HG02981 (cell line): ENCODE results near the gene VWA5B2.
"Not testable (repeated sequence)": the region's sequence is repeated elsewhere in the genome, so short reads cannot be mapped to it uniquely, and the experiment has no call there.

Experiments used
- ATAC-seq: cut with Tn5 transposase; IDR thresholded peaks from one replicate; pipeline ENCODE4 v1.9.1; 2021; ENCODE audit warnings: mild to moderate bottlenecking, moderate library complexity; ENCODE audit not compliant: unreplicated experiment

Gene VWA5B2

GRCh38 chr3:184241141-184241446, 11.7 kb downstream of the VWA5B2 start:
- no peak for ATAC-seq

- no peak for ATAC-seq
These were observed 12.3 kb downstream of the VWA5B2 start for GRCh38 chr3:184241447-184242296.

- ATAC-seq: no peak
These were observed 12.9 kb downstream of the VWA5B2 start for GRCh38 chr3:184242297-184242685.

GRCh38 chr3:184248454-184249411, 19.3 kb downstream of the VWA5B2 start, which contains the start of gene ALG3:
ALG3 (minus strand) TSS chr3:184248962; CDS start chr3:184248940, 22 bp downstream.
- ATAC-seq: peak; percentile 45

DNA sequence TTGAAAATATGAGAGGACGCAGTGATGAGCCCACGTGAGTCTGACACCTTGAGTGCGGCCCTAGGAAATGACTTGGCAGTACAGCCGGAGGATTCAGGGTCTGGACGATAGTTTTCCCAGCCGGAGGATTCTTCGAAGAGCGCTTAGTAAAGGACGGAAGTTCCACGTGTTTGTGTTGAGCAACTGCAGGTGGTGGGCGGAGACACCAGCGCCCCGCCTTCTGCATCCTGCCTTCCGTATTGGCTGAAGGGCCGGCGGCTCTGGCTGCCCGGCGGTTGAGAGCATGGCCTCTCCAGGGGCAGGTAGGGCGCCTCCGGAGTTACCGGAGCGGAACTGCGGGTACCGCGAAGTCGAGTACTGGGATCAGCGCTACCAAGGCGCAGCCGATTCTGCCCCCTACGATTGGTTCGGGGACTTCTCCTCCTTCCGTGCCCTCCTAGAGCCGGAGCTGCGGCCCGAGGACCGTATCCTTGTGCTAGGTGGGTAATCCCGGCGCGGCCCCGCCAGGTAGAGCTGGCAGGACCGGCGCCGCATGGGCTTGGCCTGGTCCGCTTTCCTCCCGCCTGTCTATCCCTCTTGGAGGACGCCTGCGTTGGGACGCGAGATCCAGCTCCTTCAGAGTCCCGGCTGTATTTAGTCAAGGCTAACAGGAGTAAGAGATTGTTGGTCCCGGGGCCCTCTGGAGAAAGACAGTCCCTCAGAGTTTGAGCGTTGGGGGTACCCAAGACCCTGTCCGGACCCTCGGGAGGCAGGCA, 20.2 kb downstream of the VWA5B2 start, which contains the start of gene EEF1AKMT4:
TSS of gene EEF1AKMT4 (plus strand) at position 261 of the 755 bp plus-strand sequence. CDS start at position 284, 23 bp downstream.
- peak; percentile 90 for ATAC-seq

DNA sequence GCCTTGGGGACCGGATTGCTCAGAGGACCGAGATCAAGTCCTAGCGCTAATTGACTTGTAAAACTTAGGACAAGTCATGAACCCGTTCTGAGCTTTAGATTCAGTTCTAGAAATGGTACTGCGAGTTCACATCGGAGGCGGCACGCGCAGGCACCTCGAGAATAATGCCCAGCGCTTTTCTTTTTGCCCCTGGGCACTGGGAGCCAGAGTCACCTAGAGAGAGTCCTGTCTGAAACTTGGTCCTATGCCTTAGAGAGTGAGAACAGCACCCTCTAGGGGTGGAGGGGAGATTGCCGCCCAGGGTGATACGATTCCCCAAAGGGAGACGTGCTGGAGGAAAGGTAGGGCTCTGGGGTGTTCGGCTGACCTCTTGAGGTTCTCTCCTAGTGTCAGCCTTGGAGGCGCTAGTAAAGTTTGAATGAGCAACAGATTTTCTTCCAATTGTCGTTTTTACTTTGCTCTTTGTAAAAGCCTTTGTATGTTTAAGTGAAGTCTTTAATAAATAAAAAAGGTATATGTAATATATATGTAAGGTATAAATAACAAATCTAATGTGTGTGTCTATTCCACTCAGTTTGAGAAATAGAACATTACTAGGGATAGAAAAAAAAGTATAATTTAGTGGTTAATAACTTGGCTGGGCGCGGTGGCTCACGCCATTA, 20.9 kb downstream of the VWA5B2 start:
- ATAC-seq: peak; percentile 58

DNA sequence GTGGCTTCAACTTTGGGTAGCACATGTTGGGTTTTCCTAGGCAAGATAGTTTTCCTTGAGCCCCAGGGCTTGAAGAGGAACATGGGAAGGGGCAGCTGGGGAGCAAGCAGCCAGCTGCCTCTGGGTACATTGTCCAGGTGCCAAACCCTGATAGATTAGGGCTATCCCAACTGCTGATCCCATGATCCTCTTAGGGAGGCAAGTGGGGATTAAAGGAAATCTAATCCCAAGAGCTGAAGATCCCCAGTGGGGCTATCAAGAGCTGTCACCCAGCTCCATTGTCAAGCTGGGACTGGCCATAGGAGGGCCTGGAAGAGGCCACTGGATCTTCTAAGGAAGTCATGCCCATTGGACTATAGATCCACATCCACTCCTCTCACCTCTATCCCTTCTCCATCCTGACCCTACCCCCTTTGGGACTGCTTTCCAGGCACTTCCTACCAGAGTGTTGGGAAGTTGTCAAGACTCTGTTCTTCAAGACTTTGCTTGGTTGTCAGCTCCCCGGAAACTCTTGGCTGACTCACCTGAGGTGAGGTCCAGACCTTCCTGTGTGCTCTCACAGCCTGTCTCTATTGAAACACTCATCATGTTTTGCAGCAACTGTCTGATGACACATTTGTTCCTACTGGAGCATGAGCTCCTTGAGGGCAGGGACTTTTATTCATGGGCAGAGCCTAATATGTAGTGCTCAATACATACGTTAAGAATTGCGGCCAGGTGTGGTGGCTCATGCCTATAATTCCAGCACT, 26.1 kb downstream of the VWA5B2 start:
- no peak for ATAC-seq

- no peak for ATAC-seq
These were observed 27.9 kb downstream of the VWA5B2 start for GRCh38 chr3:184257083-184257915.

GRCh38 chr3:184258926-184259325, 29.5 kb downstream of the VWA5B2 start:
- ATAC-seq: no peak

DNA sequence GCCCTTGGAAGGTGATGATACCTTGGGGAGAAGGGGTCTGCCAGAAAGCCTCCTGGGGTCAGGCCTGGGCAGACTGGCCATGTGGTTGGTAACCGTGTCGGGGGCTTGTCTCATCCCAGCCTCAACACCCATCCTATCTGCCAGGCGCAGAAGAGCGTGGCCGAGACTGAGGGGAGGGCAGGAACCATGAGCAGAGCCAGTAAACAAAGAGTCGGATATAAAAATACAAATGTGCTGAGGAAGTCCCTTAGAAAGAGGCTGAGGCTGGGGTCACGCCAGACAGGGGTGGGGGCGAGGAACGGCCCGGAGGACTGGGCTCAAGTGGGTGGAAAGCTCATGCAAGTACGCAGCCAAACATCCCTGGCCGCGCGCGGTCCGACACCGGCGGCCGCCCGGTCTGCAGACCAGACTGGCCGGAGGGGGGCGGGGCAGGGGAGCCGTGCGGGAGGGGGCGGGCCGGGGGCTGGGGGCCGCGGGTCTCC, 30.1 kb downstream of the VWA5B2 start:
- ATAC-seq: no peak

- no peak for ATAC-seq
These were observed 30.7 kb downstream of the VWA5B2 start for GRCh38 chr3:184259878-184260723.

- no peak for ATAC-seq
These were observed 31.4 kb downstream of the VWA5B2 start for GRCh38 chr3:184260724-184261269.

- ATAC-seq: no peak
These were observed 32.0 kb downstream of the VWA5B2 start, which contains the start of gene CAMK2N2 for GRCh38 chr3:184261270-184261853. CAMK2N2 (minus strand) TSS chr3:184261553; CDS start chr3:184261285, 268 bp downstream.

GRCh38 chr3:184261854-184262763, 32.7 kb downstream of the VWA5B2 start:
- ATAC-seq: no peak

GRCh38 chr3:184262764-184263179, 33.4 kb downstream of the VWA5B2 start:
- ATAC-seq: no peak

DNA sequence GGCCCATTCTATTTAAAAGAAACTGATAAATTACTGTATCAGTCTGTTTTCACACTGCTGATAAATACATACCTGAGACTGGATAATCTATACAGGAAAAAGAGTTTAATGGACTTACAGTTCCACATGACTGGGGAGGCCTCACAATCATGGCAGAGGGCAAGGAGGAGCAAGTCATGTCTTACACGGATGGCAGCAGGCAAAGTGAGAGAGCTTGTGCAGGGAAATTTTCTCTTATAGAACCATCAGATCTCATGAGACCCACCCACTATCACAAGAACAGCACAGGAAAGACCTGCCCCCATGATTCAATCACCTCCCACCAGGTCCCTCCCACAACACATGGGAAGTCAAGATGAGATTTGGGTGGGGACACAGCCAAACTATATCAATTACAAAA, 37.9 kb downstream of the VWA5B2 start:
- ATAC-seq: not testable (repeated sequence)
